ENCODE results near the gene BEST4. TPM values are rescaled to one million over a fixed set of nuclear protein-coding genes. Genes with fewer than 3 reads are reported as not detected.
A peak's percentile ranks its signal among the peaks of the same experiment; 100 is the strongest.

Gene BEST4
- total and polyA plus RNA-seq, 2 donors (not counting 3 experiments of a cell fraction or from before 2014, with no cell fraction given) = 0.21 TPM; not detected in 1

GRCh38 chr1:44808063-44808937, 20.3 kb upstream of the BEST4 start, which contains the start of gene BTBD19:
BTBD19 (plus strand) TSS chr1:44808523; CDS start chr1:44808821, 298 bp downstream.
- Histone ChIP-seq H3K36me3 (ENCODE audit: control insufficient read depth in 2 of 2, extremely low read depth in 1 of 2, insufficient read depth in 2 of 2, low read length in 2 of 2) (peaks cover 3 to 28% of the 10 kb centered on the region in 2 experiments), H4K20me1 (replicated peaks; ENCODE audit: control insufficient read depth, extremely low read depth, insufficient read depth, low read length) (no peaks in the 10 kb centered on the region), H3K27ac (ENCODE audit: insufficient read depth, low read depth, low read length) (peak within 1 kb of the TSS; percentile 100), H3K9me1 (replicated peaks; ENCODE audit: control insufficient read depth, extremely low read depth, insufficient read depth, low read length) (no peaks in the 10 kb centered on the region), H3K9ac (replicated peaks; ENCODE audit: extremely low read depth, insufficient read depth, low read length) (peak within 1 kb of the TSS; percentile 99), H3K4me3 (replicated peaks in 1 of 3; ENCODE audit: insufficient read depth in 1 of 3, low read depth in 1 of 3, low read length in 3 of 3) (peak within 1 kb of the TSS in 2 of 3 experiments; percentile 50 to 60), H3K79me2 (ENCODE audit: control insufficient read depth, insufficient read depth, low read length) (peaks cover 45% of the 10 kb centered on the region), H3K4me1 (ENCODE audit: control insufficient read depth, extremely low read depth, insufficient read depth, low read length) (peaks cover 70% of the 10 kb centered on the region), H3K4me2 (ENCODE audit: insufficient read depth, low read length) (peak within 1 kb of the TSS; percentile 71), H2AFZ (ENCODE audit: low read depth, low read length) (no peak within 1 kb of the TSS), H3K27me3 (ENCODE audit: control insufficient read depth in 2 of 2, insufficient read depth in 2 of 2, low read length in 2 of 2) (no peaks in the 10 kb centered on the region), H3K9me3 (replicated peaks; ENCODE audit: control insufficient read depth, insufficient read depth, low read length) (no peaks in the 10 kb centered on the region)
- DNase-seq (ENCODE audit: low read depth, low spot score) = peak; percentile 88
- intact Hi-C loops (cut with micrococcal nuclease) = loop anchor here (10.0 kb wide), 1 partner anchor 877 kb away; the partner anchor contains the start of genes GPBP1L1 and TMEM69
- no peak for FAIRE-seq
- ChIA-PET CTCF (interaction anchor here (0.7 to 3.0 kb wide), 11 partner anchors 9 to 206 kb away, joined by 3 to 50 read pairs (median 6); partner anchors contain the start of genes BEST4, HECTD3, PLK3 and RNU5D-1), POLR2A (interaction anchor here (0.6 to 4.3 kb wide), 7 partner anchors 8 to 202 kb away, joined by 3 to 97 read pairs (median 8); partner anchors contain the start of genes PLK3 and RPS8)
- no peak for TF ChIP-seq MYC (IDR thresholded peaks at IDR 0.05; ENCODE audit: low read depth, low read length)
- no peak for TF ChIP-seq GATA2 (IDR thresholded peaks at IDR 0.05; ENCODE audit: insufficient read depth, insufficient read length, low read depth, low read length)
- TF ChIP-seq POLR2A (IDR thresholded peaks at IDR 0.05; ENCODE audit: low read depth, low read length) = peak; percentile 70
- TF ChIP-seq CTCF (IDR thresholded peaks at IDR 0.05; ENCODE audit: extremely low read depth in 1 of 2, insufficient read depth in 1 of 2, low read depth in 1 of 2, low read length in 2 of 2) = no peak
- TF ChIP-seq POLR2AphosphoS5 (IDR thresholded peaks at IDR 0.05; ENCODE audit: insufficient read depth, low read depth, low read length) = peak; percentile 45
- no peak for TF ChIP-seq FOS (IDR thresholded peaks at IDR 0.05; ENCODE audit: borderline replicate concordance, insufficient read depth, low read length)
- BruUV-seq (replicated peaks) = no TSS peak
- dilution Hi-C loops (cut with MboI; ENCODE audit: extremely low pct_ligation_motif_present, low sequenced_read_pairs) = no loop called here

All from endothelial cell of umbilical vein (primary cell).